Measurements from ENCODE around the gene LAS1L.
"Not testable (repeated sequence)": the region's sequence is repeated elsewhere in the genome, so short reads cannot be mapped to it uniquely, and the experiment has no call there.

The LAS1L gene

DNA sequence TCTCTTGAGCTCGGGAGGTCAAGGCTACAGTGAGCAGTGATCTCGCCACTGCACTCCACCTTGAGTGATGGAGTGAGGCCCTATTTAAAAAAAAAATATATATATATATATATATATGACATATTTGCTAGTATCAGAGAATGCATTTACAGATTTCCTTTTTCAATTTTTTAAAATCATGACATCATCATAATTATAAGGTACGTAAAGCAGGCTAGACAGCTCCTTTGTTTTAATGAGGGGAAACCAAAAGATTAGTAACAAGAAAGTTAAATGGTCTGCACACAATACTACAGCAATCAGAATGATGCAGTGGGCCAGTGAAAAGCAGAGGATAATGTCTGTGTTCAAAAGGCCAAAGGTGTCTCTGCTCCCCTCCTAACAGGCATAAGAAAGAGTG is 43.0 kb downstream of the LAS1L start:
- TF ChIP-seq, protein P1, sequence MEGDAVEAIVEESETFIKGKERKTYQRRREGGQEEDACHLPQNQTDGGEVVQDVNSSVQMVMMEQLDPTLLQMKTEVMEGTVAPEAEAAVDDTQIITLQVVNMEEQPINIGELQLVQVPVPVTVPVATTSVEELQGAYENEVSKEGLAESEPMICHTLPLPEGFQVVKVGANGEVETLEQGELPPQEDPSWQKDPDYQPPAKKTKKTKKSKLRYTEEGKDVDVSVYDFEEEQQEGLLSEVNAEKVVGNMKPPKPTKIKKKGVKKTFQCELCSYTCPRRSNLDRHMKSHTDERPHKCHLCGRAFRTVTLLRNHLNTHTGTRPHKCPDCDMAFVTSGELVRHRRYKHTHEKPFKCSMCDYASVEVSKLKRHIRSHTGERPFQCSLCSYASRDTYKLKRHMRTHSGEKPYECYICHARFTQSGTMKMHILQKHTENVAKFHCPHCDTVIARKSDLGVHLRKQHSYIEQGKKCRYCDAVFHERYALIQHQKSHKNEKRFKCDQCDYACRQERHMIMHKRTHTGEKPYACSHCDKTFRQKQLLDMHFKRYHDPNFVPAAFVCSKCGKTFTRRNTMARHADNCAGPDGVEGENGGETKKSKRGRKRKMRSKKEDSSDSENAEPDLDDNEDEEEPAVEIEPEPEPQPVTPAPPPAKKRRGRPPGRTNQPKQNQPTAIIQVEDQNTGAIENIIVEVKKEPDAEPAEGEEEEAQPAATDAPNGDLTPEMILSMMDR (conservative IDR thresholded peaks at IDR 0.05; ENCODE audit: low read depth), result no peak
- CTCF ChIA-PET, result no interaction called here
- DNase-seq (ENCODE audit: low spot score), result no peak
- POLR2A ChIA-PET (ENCODE audit: low non-redundant PET), result no interaction called here
- no peak overlapping the region for H3K27ac ChIP-seq

GRCh38 chrX:65488495-65488894 is 46.1 kb downstream of the LAS1L start:
- no peak for DNase-seq (ENCODE audit: low spot score)
- H3K27ac ChIP-seq, result no peak overlapping the region
- ChIA-PET CTCF (interaction anchor here (0.6 kb wide), 1 partner anchor 461 kb away, joined by 4 read pairs; no protein-coding TSS in a partner anchor), POLR2A (ENCODE audit: low non-redundant PET) (interaction anchor here (0.5 kb wide), 1 partner anchor 219 kb away, joined by 4 read pairs; no protein-coding TSS in a partner anchor)
- TF ChIP-seq, protein P1 (conservative IDR thresholded peaks at IDR 0.05; ENCODE audit: low read depth), result no peak

DNA sequence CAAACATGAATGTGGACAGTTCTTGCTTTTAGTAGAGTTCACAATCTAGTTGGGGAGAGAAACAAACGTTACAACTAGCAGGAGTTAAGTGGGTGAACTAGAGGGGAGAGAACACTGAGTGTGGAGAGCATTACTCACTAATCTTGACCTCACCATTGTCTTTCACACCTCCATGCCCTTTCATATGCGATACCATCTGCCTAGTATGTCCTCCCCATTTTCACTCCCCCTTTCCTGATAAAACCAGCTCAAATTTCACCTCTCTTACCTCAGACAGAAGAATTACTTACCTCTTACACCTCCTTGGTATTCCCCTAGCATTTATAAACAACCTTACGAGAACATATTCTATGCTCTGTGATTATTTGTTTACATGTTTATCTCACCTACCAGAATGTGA is 53.6 kb downstream of the LAS1L start:
- DNase-seq (ENCODE audit: low spot score), result no peak
- H3K27ac ChIP-seq, result no peak overlapping the region
- CTCF ChIA-PET, result no interaction called here
- POLR2A ChIA-PET (ENCODE audit: low non-redundant PET), result no interaction called here
- TF ChIP-seq, protein P1 (conservative IDR thresholded peaks at IDR 0.05; ENCODE audit: low read depth), result no peak

GRCh38 chrX:65479102-65479501 is 55.5 kb downstream of the LAS1L start:
- H3K27ac ChIP-seq; DNase-seq (ENCODE audit: low spot score); POLR2A ChIA-PET (ENCODE audit: low non-redundant PET); CTCF ChIA-PET: not testable (repeated sequence)

DNA sequence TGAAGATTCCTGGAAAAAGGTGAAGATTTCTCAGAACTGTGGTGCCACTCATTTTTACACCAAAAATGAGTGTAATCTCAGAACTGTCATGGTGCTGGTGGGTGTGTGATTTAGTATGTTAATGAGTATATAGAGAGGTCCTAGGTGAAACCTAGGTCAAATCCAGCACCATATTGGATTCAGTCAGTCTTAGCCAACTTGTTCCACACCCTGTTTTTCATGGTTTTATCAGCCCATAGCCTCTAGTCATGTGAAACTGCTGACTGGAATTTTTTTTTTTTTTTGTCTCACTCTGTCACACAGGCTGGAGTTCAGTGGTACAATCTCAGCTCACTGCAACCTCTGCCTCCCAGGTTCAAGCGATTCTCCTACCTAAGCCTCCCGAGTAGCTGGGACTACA is 58.0 kb downstream of the LAS1L start:
- CTCF ChIA-PET, result no interaction called here
- no peak overlapping the region for H3K27ac ChIP-seq
- POLR2A ChIA-PET (ENCODE audit: low non-redundant PET), result no interaction called here
- no peak for DNase-seq (ENCODE audit: low spot score)
- TF ChIP-seq, protein P1 (conservative IDR thresholded peaks at IDR 0.05; ENCODE audit: low read depth), result no peak

- no peak for DNase-seq (ENCODE audit: low spot score)
- no peak overlapping the region for H3K27ac ChIP-seq
- TF ChIP-seq, protein P1 (conservative IDR thresholded peaks at IDR 0.05; ENCODE audit: low read depth), result no peak
- POLR2A ChIA-PET (ENCODE audit: low non-redundant PET), result no interaction called here
- CTCF ChIA-PET, result interaction anchor here (0.7 kb wide), 1 partner anchor 1452 kb away, joined by 3 read pairs; no protein-coding TSS in a partner anchor
These were observed 71.0 kb downstream of the LAS1L start for GRCh38 chrX:65463550-65463949.
